Measurements from ENCODE around the gene GOLGA3.

The GOLGA3 gene

DNA sequence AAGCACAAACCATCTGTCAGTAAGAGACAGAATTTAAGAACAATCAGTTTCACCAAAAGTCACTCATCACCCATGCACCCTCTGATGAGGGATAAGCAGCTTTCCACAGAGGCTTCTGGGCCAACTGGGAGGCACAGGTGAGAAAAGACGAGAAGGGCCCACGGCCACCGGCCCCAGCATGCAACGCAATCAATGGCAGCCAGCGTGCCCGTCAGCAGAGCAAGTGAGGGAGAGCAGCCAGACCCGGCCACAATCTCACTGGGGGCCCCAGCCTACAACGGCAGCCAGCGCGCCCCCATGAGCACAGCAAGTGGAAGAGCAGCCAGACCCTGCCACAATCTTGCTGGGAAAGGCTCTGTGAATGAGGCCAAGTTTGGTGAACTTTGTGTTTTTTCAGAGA lies 80.3 kb downstream of the GOLGA3 start:
- DNase-seq (ENCODE audit: low read depth): no peak

DNA sequence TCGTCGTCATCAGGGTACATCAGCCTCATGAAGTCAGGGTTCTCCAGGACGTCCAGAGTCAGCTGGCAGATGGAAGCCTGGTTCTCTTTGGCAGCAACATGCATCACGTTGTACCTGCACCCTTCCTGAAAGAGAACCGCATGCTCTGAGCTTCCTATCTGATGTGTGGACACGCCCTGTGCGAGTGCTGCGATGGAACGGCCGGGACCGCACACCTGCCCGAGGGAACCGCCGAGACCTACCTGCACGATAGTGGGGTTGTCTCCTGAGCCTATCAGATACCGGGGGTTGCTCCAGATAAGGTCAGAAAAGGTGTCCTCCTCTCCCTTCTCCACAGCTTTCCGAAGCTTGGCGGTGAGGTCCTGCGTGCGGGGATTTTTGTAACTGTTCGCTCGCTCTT lies 80.8 kb downstream of the GOLGA3 start:
- DNase-seq (ENCODE audit: low read depth): no peak

DNA sequence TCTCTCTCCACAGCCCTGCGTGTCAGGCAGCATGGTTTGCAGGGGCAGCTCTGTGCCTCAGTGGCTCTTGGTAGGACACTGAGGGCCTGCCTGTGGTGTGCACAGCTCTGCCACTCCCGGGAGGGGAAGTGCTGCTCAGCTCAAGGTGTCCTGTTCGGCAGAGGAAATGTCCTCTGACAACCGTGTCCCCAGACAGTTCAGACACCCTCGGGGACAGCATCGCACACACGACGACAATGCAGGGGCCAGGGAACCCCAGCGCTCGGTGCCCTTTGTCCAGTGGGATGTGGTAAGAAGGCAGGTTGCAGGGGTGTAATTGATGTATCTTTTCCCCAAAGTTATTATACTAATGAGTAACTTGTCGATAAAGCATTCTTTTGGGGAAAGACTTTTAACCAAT lies 81.3 kb downstream of the GOLGA3 start:
- DNase-seq (ENCODE audit: low read depth): no peak

GRCh38 chr12:132746613-132747012 lies 82.1 kb downstream of the GOLGA3 start:
- no peak for DNase-seq (ENCODE audit: low read depth)

DNA sequence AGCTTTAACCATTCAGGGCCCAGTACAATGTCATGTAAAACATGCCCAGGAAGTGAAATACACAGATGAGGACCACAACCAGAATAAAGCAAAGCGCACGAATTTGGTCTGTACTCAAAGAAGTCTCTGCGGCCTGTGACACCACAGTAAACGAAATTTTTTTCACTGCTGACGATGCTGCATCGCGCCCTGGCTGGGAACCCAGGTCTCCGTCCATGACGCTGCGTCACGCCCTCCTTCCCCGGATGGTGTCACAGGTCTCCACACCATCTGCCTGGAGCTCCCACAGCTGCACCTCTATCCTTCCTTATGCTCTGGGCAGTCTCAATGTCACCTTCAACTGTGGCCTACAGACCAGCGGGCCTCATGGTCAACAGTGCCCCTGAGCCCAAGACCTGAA lies 84.8 kb downstream of the GOLGA3 start:
- no peak for DNase-seq (ENCODE audit: low read depth)

DNA sequence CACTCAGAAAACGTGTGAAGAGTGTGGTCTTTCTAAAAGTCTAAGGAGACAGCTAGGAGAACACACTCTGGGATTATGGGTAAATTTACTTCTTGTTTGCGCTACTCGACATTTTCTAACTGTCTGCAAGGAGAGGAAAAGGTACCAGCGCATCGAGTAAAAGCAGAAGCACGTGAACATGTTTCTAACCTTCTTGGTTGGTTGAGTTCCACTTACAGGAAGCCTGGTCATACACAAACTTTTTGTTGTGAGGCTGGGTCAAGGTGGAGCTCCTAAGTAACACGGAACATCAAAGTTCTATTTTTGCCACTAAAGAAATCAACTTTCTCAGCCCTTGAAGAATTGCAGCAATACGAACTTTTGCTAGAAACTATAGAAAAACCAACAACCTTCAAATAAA lies 87.0 kb downstream of the GOLGA3 start:
- no peak for DNase-seq (ENCODE audit: low read depth)

DNA sequence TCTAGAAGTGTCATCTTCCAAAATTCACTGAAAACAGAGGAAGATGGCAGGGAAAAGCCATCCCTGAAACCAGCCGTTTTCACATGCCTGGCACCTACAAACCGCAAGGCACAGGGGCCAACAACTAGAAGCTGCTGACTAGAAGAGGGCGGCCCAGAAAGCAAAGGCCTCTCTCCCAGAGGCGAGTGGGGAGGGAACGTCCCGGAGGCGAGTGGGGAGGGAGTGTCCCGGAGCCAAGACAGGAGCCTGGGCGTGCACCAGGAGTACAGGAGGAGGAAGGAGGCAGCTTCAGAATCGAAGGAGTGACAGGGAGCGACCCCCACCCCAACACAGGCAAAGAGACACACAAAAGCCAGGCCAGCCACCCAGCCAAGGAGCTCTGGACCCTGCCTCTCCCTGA lies 88.0 kb downstream of the GOLGA3 start:
- DNase-seq (ENCODE audit: low read depth): no peak

DNA sequence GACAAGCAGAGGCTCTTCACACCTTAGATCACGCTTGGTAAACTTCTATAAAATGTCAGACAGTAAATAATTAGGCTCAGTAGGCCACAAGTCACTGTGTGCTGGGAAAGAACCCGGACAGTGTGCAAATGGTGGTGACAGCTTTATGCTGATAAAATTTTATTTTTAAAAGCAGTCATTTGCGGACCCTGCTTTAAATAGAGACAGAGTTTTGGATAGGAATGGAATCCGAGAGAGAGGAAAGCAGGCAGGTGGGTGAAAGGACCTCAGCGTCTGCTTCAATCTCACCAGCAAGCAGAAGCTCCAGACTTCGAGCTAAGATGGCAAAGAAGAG lies 88.4 kb downstream of the GOLGA3 start:
- DNase-seq (ENCODE audit: low read depth): no peak

DNA sequence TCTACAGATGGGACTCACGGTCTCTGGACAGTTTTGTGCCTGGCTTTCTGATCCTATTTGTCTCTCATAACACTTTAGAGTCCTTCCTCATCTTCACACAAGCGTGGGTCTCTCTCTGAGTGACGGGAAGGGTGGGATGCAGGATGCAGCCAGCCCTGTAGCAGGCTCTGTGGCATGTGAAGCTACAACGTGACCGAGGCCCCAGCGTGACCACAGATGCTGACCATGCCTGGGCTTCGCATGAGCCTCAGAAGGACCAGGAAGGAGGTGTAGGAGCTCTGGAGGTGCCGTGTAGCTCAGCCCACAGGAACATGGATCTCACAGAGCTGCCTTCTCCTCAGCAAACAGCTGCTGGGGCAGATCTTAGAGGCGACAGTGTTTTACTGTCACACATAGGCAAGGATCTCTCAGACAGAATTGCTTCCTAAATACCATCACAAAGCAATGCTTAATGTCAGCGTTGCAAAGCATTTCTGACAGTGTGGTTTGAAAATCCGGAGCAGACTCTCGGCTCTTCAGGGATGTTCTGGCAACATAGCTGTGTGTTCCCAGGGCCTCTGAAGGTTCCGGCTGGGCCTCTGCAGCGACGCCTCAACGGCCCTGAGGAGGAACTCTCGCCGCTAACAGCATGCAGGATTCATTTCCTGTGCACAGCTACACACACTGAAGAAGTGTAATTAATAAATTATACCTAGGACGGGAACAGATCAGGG lies 88.9 kb downstream of the GOLGA3 start:
- no peak for DNase-seq (ENCODE audit: low read depth)

DNA sequence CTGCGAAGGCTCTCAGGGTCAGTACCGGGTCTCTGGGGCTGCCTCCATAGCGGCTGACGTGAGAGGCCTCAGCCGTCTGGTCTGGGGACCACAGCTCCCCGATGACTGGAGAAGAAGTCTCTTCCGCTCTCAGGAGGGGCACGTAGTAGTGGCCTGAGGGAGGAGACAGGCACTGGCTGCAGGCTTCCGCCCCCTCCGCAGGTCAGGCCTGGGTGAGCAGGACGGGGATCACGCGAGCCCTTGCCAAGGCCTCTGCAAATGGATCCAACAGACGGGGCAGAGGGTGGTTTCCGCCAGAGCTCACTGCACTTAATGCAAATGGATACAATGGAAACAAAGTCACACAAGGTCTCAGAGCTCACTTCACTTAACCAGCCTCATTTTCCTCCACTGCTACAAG lies 91.8 kb downstream of the GOLGA3 start:
- no peak for DNase-seq (ENCODE audit: low read depth)

DNA sequence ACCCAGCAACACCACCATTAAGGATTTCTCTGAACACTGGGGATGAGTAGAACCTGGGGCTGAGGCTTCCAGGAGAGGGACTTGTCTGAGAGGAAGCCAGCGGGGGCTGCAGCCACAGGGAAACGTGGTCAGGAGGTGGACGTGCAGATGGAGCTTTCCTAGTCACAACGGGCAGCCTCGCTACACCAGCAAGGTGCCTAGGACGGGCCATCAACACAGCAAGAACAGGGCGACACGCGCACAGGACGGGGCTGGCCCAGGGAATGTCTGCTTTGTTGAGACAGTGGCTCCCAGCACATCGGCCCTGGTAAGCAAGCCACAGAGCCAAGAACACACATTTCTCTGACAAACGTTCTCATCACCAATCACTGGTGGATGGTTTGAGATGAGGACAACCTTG lies 92.3 kb downstream of the GOLGA3 start:
- no peak for DNase-seq (ENCODE audit: low read depth)

- no peak for DNase-seq (ENCODE audit: low read depth)
These were observed 93.2 kb downstream of the GOLGA3 start for GRCh38 chr12:132735496-132735895.

- DNase-seq (ENCODE audit: low read depth): no peak
These were observed 94.5 kb downstream of the GOLGA3 start for GRCh38 chr12:132734206-132734605.

- no peak for DNase-seq (ENCODE audit: low read depth)
These were observed 97.1 kb downstream of the GOLGA3 start for GRCh38 chr12:132731574-132731973.

- no peak for DNase-seq (ENCODE audit: low read depth)
These were observed 98.3 kb downstream of the GOLGA3 start for GRCh38 chr12:132730353-132730752.

DNA sequence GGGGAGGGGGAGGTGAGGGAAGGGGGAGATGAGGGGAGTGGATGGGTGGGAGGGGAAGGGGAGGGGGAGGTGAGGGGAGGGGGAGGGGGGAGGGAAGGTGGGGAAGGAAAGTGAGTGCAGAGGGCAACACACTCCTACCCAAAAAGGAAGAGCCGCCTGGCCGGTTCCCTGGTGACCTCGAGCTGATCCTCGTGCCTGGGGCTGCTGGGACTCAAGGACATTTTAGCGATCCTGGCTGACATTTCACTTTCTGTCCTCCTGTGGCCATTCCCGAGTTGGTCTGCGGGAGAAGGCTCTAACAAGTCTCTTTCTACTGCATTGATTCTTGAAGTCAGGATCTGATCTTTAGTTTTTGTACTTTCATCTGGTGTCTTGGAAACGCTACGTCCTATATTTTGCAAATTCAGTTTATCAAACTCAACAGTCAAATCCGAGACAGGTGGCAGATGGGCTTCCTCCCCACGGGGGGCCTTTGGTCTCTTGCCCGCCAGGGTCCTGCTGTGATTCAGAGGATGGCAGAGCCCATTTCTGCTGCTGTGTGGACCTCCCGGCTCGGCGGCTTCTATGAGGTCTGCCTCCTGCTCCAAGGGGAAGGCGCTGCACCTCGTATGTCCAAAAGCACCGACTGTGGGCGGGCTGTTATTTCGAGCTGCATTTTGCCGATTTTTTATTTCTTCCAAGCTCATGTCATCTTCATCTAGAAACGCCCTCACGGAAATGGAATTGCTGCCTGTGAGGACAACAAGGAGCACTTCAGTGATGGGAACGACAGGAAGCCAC lies 98.9 kb downstream of the GOLGA3 start:
- no peak for DNase-seq (ENCODE audit: low read depth)

DNA sequence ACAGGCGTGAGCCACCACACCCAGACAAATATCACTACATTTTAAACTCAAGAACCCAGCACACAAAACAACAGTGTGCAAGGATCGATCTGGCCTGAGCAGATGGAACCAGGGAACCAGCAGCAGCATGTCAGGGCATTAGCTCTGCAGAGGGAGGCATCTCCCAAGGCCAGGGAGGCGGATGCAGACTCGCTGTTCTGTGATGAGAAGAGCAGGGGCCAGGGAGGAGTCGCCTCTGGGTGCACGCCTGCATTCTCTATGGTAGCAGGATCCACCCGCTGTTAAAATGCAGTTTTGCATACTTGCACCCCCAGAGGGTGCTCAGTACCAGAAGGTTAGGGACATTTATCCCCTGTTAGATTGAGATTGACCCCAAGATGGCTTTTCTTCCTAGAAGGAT lies 100.2 kb downstream of the GOLGA3 start:
- DNase-seq (ENCODE audit: low read depth): no peak

DNA sequence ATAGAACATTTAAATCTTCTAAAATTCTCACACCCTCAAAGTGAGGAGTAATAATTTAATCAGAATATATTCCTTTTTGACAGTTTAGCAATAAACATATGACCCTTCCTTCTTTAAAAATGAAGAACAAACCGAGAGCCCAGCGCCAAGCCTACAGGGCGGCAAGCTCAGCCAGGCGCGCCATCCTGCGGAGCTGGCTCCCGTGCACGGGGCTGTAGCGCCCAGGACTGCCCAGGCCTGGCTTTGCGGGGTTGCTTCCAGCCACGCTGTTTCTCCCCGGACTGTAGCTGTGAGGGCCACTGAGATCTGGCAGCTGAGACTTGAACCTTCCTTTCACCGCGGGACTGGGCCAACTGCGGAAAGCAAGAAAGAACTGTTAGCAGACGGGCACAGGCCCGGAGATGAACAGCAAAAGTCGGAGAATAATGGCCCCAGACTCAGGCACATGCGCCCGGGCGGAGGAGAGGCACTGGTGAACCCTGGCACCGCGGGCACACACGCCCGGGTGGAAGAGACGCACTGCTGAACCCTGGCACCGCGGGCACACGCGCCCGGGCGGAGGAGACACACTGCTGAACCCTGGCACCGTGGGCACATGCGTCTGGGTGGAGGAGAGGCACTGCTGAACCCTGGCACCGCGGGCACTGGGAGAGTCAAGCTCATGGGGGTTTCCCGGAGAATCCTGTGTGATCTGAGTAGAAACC lies 101.4 kb downstream of the GOLGA3 start:
- DNase-seq (ENCODE audit: low read depth): no peak

- DNase-seq (ENCODE audit: low read depth): no peak
These were observed 102.3 kb downstream of the GOLGA3 start for GRCh38 chr12:132726386-132726785.

- no peak for DNase-seq (ENCODE audit: low read depth)
These were observed 104.0 kb downstream of the GOLGA3 start for GRCh38 chr12:132724506-132725241.

GRCh38 chr12:132723764-132724140 lies 104.9 kb downstream of the GOLGA3 start:
- no peak for DNase-seq (ENCODE audit: low read depth)

DNA sequence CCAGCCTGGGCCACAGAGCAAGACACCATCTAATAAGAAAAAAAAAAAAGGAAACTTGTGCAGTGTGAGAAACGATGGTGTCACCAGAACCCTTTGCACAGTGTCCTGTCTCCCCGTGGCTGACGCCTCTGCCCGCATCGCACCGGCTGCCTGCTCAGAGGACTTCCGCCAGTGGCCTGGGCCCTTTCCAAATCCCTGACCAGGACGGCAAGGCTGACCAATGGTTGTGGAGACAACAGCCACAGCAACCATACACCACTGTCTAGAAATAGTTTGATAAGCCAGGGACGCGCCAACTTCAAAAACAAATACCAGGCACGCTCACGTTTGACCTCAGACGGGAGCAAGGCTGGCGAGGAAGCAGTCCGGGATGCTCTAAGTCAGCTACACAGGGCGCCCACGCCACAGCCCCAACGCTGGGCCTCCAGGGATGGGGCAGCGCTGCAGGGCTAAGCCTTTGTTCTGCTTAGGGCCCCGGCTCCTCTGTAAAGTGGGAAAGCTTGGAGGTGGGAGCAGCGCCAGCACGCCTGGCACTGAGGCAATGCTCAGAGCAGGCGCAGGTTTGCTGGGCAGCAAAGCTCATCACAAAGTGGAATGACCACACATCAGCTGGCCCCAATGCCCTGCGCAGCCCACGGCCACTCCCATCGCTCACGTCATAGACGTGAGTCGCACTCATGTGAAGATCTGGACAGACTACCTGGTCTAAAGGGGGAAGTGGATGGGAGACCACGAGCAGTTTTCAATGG lies 105.5 kb downstream of the GOLGA3 start:
- no peak for DNase-seq (ENCODE audit: low read depth)

All from activated T-cell treated with anti-CD3 and anti-CD28 coated beads for 48 hours (primary cell).